Endothelial cell of umbilical vein (primary cell): Measurements from ENCODE around the gene AUTS2. TPM values are rescaled to one million over a fixed set of nuclear protein-coding genes. Genes with fewer than 3 reads are reported as not detected.

Experiments
- BruUV-seq: library from RNA; stranded (reverse); fragments of 400-500 nt; replicated peaks from 2 replicates; lab custom pipeline; 2021; lab: Mats Ljungman, UMichigan
- CTCF ChIA-PET: fragments of 300-600, 350-600 bp; sonication (Branson Sonifier 250); formaldehyde crosslinking; loops from one replicate; lab custom pipeline; 2021; ENCODE audit warnings: antibody characterized with exemption, inconsistent platforms; lab: Charles Lee
- POLR2A ChIA-PET: fragments of 300-600, 350-600 bp; sonication (Branson Sonifier 250); formaldehyde crosslinking; loops from one replicate; lab custom pipeline; 2021; ENCODE audit warnings: antibody characterized with exemption, inconsistent platforms; lab: Charles Lee
- DNase-seq: peaks from one replicate; pipeline ENCODE4 v3.0.0-alpha.2; 2011; ENCODE audit warnings: low read depth, low spot score
- FAIRE-seq: peaks from 2 replicates; lab custom pipeline; 2011; peaks lifted over from hg19 to GRCh38; lab: Jason Lieb, UNC
- H2AFZ ChIP-seq: 2 replicates; pipeline ENCODE4 v1.6.0; 2012; ENCODE audit warnings: low read depth, low read length, control low read depth, inconsistent platforms
- H3K27ac ChIP-seq: 2 replicates; pipeline ENCODE4 v1.5.1; 2011; ENCODE audit warnings: low read depth, mild to moderate bottlenecking, control low read depth, low read length, moderate library complexity; ENCODE audit not compliant: insufficient read depth
- H3K27me3 ChIP-seq, 2 experiments: 2 replicates each; pipeline versions ENCODE4 v1.6.0 to v1.6.1; 2011; ENCODE audit warnings: low read length in 2 of 2, mixed read lengths in 1 of 2; ENCODE audit not compliant: control insufficient read depth in 2 of 2, insufficient read depth in 2 of 2
- H3K36me3 ChIP-seq, 2 experiments: 2 replicates in 1 of 2; 3 replicates in 1 of 2; pipeline ENCODE4 v1.5.1; 2011; ENCODE audit warnings: low read length in 2 of 2, mild to moderate bottlenecking in 1 of 2, moderate library complexity in 1 of 2; ENCODE audit not compliant: control insufficient read depth in 2 of 2, insufficient read depth in 2 of 2; ENCODE audit errors: extremely low read depth in 1 of 2
- H3K4me1 ChIP-seq: 3 replicates; pipeline ENCODE4 v1.5.1; 2011; ENCODE audit warnings: mild to moderate bottlenecking, low read length; ENCODE audit not compliant: control insufficient read depth, insufficient read depth; ENCODE audit errors: extremely low read depth
- H3K4me2 ChIP-seq: 2 replicates; pipeline ENCODE4 v1.6.1; 2011; ENCODE audit warnings: low read length, control low read depth, mixed read lengths; ENCODE audit not compliant: insufficient read depth
- H3K4me3 ChIP-seq, 3 experiments: fragments of 200-600 bp in 1 of 3; sonication (generic), shearing (Covaris generic) in 1 of 3; replicated peaks in 1 of 3; 2 replicates each; pipeline ENCODE4 v1.5.1; 2011 to 2016; ENCODE audit warnings: control low read depth in 3 of 3, low read length in 3 of 3, mild to moderate bottlenecking in 2 of 3, inconsistent platforms in 1 of 3, low read depth in 1 of 3, moderate library complexity in 1 of 3; ENCODE audit not compliant: insufficient read depth in 1 of 3
- H3K79me2 ChIP-seq: 2 replicates; pipeline ENCODE4 v1.6.0; 2012; ENCODE audit warnings: low read length, inconsistent platforms; ENCODE audit not compliant: control insufficient read depth, insufficient read depth
- H3K9ac ChIP-seq: replicated peaks from 2 replicates; pipeline ENCODE3; 2011; ENCODE audit warnings: low read length, control low read depth; ENCODE audit not compliant: insufficient read depth; ENCODE audit errors: extremely low read depth
- H3K9me1 ChIP-seq: replicated peaks from 3 replicates; pipeline ENCODE4 v1.6.0; 2011; ENCODE audit warnings: mild to moderate bottlenecking, low read length; ENCODE audit not compliant: control insufficient read depth, insufficient read depth; ENCODE audit errors: extremely low read depth
- H3K9me3 ChIP-seq: replicated peaks from 2 replicates; pipeline ENCODE4 v1.5.1; 2012; ENCODE audit warnings: low read length, inconsistent platforms; ENCODE audit not compliant: control insufficient read depth, insufficient read depth
- H4K20me1 ChIP-seq: replicated peaks from 2 replicates; pipeline ENCODE3; 2011; ENCODE audit warnings: mild to moderate bottlenecking, low read length; ENCODE audit not compliant: control insufficient read depth, insufficient read depth; ENCODE audit errors: extremely low read depth
- CTCF ChIP-seq, 2 donors: IDR thresholded peaks; 1 replicate in 1 of 2; 2 replicates in 1 of 2; pipeline ENCODE4 v1.5.1; 2011; ENCODE audit warnings: low read length in 2 of 2, mild to moderate bottlenecking in 2 of 2, moderate library complexity in 2 of 2, control low read depth in 1 of 2, inconsistent platforms in 1 of 2, low read depth in 1 of 2; ENCODE audit not compliant: insufficient read depth in 1 of 2; ENCODE audit errors: extremely low read depth in 1 of 2
- EZH2 ChIP-seq: IDR thresholded peaks from 2 replicates; pipeline ENCODE4 v1.6.1; 2012; ENCODE audit warnings: borderline replicate concordance, low read depth, mild to moderate bottlenecking, moderate library complexity, low read length, inconsistent platforms; ENCODE audit not compliant: severe bottlenecking
- FOS ChIP-seq: IDR thresholded peaks from 2 replicates; pipeline ENCODE4 v1.6.1; 2011; ENCODE audit warnings: mild to moderate bottlenecking, low read length, moderate library complexity, borderline replicate concordance; ENCODE audit not compliant: insufficient read depth
- GATA2 ChIP-seq: IDR thresholded peaks from 2 replicates; pipeline ENCODE4 v1.7.0; 2011; ENCODE audit warnings: low read depth, mild to moderate bottlenecking, moderate library complexity, mixed read lengths, low read length; ENCODE audit not compliant: insufficient read length, insufficient read depth
- JUN ChIP-seq: IDR thresholded peaks from 2 replicates; pipeline ENCODE4 v1.6.1; 2011; ENCODE audit warnings: borderline replicate concordance, low read depth; ENCODE audit not compliant: insufficient read length, insufficient read depth
- MAX ChIP-seq: IDR thresholded peaks from 2 replicates; pipeline ENCODE4 v1.6.1; 2011; ENCODE audit not compliant: insufficient read depth, insufficient read length
- MYC ChIP-seq: IDR thresholded peaks from one replicate; pipeline ENCODE4 v1.6.1; 2011; ENCODE audit warnings: mild to moderate bottlenecking, low read depth, low read length
- POLR2A ChIP-seq: IDR thresholded peaks from 2 replicates; pipeline ENCODE4 v1.6.1; 2012; ENCODE audit warnings: low read depth, mild to moderate bottlenecking, control low read depth, low read length
- POLR2AphosphoS5 ChIP-seq: IDR thresholded peaks from 2 replicates; pipeline ENCODE4 v1.6.1; 2012; ENCODE audit warnings: low read depth, mild to moderate bottlenecking, control low read depth, low read length, moderate library complexity; ENCODE audit not compliant: insufficient read depth
- dilution Hi-C: fragments of 300-500 bp; cut with MboI; formaldehyde crosslinking; loops from one replicate; pipeline ENCODE4 v1.15.0; 2019; ENCODE audit warnings: low sequenced_read_pairs; ENCODE audit not compliant: extremely low pct_ligation_motif_present
- intact Hi-C: fragments of 100-400 bp; cut with micrococcal nuclease; formaldehyde crosslinking; loops from one replicate; pipeline ENCODE4 v1.10.0; 2022
- polyA plus RNA-seq, 4 experiments: library from polyadenylated mRNA; depleted of rRNA in 3 of 4; stranded (reverse) in 3 of 4; unstranded in 1 of 4; fragments of >200 nt; gene quantifications; 2 replicates each; pipeline versions ENCODE4 v1.2.1 to v1.2.3, GENCODE V29; 2011 to 2012; ENCODE audit warnings: missing spikeins in 1 of 4
- total RNA-seq: library from RNA; stranded (reverse); gene quantifications from 2 replicates; pipeline ENCODE4 v1.2.3, GENCODE V29; 2021

The AUTS2 gene
- total and polyA plus RNA-seq, 2 donors (not counting 3 experiments of a cell fraction or from before 2014, with no cell fraction given): 0.59 to 8.0 TPM

GRCh38 chr7:69656890-69657289, 58.6 kb downstream of the AUTS2 start:
- dilution Hi-C loops: no loop called here
- Histone ChIP-seq H3K9ac (no peak overlapping the region), H2AFZ (no peak overlapping the region), H4K20me1 (no peaks in the 10 kb centered on the region), H3K4me3 (no peak overlapping the region), H3K4me2 (no peak overlapping the region), H3K79me2 (no peaks in the 10 kb centered on the region), H3K27me3 (no peaks in the 10 kb centered on the region), H3K36me3 (no peaks in the 10 kb centered on the region), H3K27ac (no peak overlapping the region), H3K4me1 (no peaks in the 10 kb centered on the region), H3K9me3 (no peaks in the 10 kb centered on the region), H3K9me1 (no peaks in the 10 kb centered on the region)
- ChIA-PET CTCF (no interaction called here), POLR2A (no interaction called here)
- no peak for TF ChIP-seq MYC
- no peak for TF ChIP-seq MAX
- no peak for TF ChIP-seq POLR2A
- no peak for TF ChIP-seq EZH2
- TF ChIP-seq FOS: no peak
- TF ChIP-seq JUN: no peak
- no peak for TF ChIP-seq CTCF (IDR thresholded peaks at IDR 0.05; ENCODE audit: extremely low read depth in 1 of 2, insufficient read depth in 1 of 2, low read depth in 1 of 2, low read length in 2 of 2)
- TF ChIP-seq GATA2: no peak
- no peak for TF ChIP-seq POLR2AphosphoS5
- FAIRE-seq: no peak
- DNase-seq: no peak
- BruUV-seq: no TSS peak
- intact Hi-C loops: no loop called here
